ENCODE measurements around the gene TEFM. TPM values are rescaled to one million over a fixed set of nuclear protein-coding genes. Genes with fewer than 3 reads are reported as not detected.

The TEFM gene
- total and polyA plus RNA-seq, 7 donors = 6.9 to 18.7 (median 12.3) TPM

- WGBS, 2 donors = 78 to 89% methylated on average over 5 of the region's 5 CpGs
- H3K27ac ChIP-seq = peak overlapping the region in 2 of 4 donors; percentile 3 to 47
- H3K36me3 ChIP-seq = no peaks in the 10 kb centered on the region
- no peak overlapping the region for H3K4me3 ChIP-seq
- TF ChIP-seq CTCF (IDR thresholded peaks at IDR 0.05) (no peak), POLR2A (IDR thresholded peaks at IDR 0.05) (no peak), EP300 (IDR thresholded peaks at IDR 0.05) (no peak), POLR2AphosphoS5 (IDR thresholded peaks at IDR 0.05) (no peak)
- no peaks in the 10 kb centered on the region for H3K27me3 ChIP-seq
- H3K4me1 ChIP-seq = peaks cover 0 to 7% (median 2%) of the 10 kb centered on the region in 4 donors
- no peak for DNase-seq
- intact Hi-C loops (cut with DNase I) = no loop called here
- no peaks in the 10 kb centered on the region for H3K9me3 ChIP-seq
Observed at GRCh38 chr17:30950189-30950588, 44.2 kb upstream of the TEFM start.

DNA sequence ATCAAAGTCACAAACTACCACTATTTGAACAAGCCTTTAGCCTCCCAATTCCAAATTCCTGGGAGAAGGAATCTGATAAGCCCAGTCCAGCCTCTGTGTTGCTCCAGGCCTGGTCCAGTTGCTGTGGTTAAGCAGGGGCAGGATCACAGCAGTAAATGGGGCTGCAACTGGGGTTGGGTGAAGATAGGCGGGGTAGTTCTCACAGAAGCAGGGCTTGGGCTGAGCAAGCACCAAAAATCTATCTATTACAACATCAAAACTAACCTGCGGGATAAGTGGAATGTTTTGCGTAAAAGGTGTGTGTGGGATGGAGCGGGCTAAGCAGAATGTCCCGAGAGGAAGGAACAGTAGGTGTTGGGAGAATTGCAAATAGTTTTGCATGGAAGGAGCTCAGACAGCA, 41.8 kb upstream of the TEFM start:
- intact Hi-C loops (cut with DNase I) = no loop called here
- peaks cover 0 to 7% (median 2%) of the 10 kb centered on the region in 4 donors for H3K4me1 ChIP-seq
- H3K27me3 ChIP-seq = no peaks in the 10 kb centered on the region
- DNase-seq = no peak
- no peak overlapping the region for H3K4me3 ChIP-seq
- no peaks in the 10 kb centered on the region for H3K36me3 ChIP-seq
- 95% methylated on average over 5 of the region's 5 CpGs for WGBS, 2 donors
- H3K27ac ChIP-seq = no peak overlapping the region
- no peaks in the 10 kb centered on the region for H3K9me3 ChIP-seq
- TF ChIP-seq CTCF (IDR thresholded peaks at IDR 0.05) (no peak), EP300 (IDR thresholded peaks at IDR 0.05) (no peak), POLR2AphosphoS5 (IDR thresholded peaks at IDR 0.05) (no peak), POLR2A (IDR thresholded peaks at IDR 0.05) (no peak)

DNA sequence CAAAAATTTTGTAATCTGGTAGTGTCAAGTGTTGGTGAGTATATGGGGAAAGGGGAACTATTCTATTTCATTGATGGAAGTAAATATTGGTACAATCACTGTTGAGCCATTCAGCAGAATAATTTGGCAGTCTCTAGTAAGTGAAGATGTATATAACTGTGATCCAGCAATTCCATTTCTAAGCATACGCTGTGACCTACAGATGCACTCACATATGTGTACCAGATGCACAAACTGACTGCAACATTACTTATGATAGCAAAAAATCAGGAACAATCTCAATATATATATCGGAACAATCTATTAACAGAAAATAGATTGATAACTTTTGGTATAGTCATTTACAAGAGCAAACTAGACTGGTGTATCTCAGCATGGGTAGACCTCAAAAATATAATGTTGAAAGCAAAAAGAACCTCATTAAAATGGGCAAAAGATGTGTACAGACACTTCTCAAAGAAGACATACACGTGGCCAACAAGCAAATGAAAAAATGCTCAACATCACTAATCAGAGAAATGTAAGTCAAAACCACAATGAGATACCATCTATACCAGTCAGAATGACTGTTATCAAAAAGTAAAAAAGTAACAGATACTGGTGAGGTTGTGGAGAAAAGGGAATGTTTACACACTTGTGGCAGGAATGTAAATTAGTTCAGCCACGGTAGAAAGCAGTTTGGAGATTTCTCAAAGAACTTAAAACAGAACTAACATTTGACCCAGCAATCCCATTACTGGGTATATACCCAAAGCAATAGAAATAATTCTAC, 36.5 kb upstream of the TEFM start:
- intact Hi-C loops (cut with DNase I) = no loop called here
- 62 to 67% methylated on average over 4 of the region's 4 CpGs for WGBS, 2 donors

DNA sequence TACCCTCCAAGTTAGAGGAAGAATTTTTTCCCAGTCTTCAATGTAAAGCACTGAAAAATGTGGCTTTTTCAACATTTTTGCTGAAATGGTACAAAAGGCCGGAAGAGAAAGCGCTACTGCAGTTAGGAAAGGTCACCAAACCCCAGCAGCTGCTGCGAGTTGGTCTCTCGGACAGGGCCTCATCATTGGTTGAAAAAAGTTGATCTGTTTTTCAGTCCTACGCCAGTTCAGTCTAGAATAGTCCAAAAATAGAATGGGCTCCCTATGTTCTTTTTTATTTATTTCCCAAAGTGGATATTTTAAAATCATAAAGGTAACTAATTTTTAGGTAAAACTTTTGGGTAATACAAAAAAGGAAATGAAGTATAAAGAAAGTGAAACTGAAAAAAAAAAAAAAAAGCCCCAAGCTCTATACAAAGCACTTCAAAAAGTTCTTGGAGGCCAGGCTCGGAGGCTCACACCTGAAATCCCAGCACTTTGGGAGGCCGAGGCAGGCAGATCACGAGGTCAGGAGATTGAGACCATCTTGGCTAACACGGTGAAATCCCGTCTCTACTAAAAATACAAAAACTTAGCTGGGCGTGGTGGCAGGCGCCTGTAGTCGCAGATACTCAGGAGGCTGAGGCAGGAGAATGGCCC, 33.1 kb upstream of the TEFM start:
- Histone ChIP-seq H3K27ac (peak overlapping the region in 2 of 4 donors; percentile 8 to 27), H3K4me1 (no peaks in the 10 kb centered on the region), H3K27me3 (no peaks in the 10 kb centered on the region), H3K4me3 (no peak overlapping the region), H3K9me3 (no peaks in the 10 kb centered on the region), H3K36me3 (no peaks in the 10 kb centered on the region)
- WGBS, 2 donors = 78 to 86% methylated on average over 13 of the region's 13 CpGs
- TF ChIP-seq EP300 (IDR thresholded peaks at IDR 0.05) = no peak
- TF ChIP-seq POLR2A (IDR thresholded peaks at IDR 0.05) = no peak
- no peak for TF ChIP-seq POLR2AphosphoS5 (IDR thresholded peaks at IDR 0.05)
- no peak for TF ChIP-seq CTCF (IDR thresholded peaks at IDR 0.05)
- DNase-seq = no peak
- intact Hi-C loops (cut with DNase I) = no loop called here

More for the DNA sequence above, 36.5 kb upstream of the TEFM start:
- Histone ChIP-seq H3K27ac (no peak overlapping the region), H3K27me3 (no peaks in the 10 kb centered on the region), H3K4me3 (no peak overlapping the region), H3K36me3 (no peaks in the 10 kb centered on the region), H3K4me1 (no peaks in the 10 kb centered on the region), H3K9me3 (no peaks in the 10 kb centered on the region)
- no peak for DNase-seq
- TF ChIP-seq POLR2A (IDR thresholded peaks at IDR 0.05) = no peak
- no peak for TF ChIP-seq EP300 (IDR thresholded peaks at IDR 0.05)
- TF ChIP-seq POLR2AphosphoS5 (IDR thresholded peaks at IDR 0.05) = no peak
- TF ChIP-seq CTCF (IDR thresholded peaks at IDR 0.05) = no peak

Data from sigmoid colon (tissue), 7 donors.